ENCODE data around the gene KLK1. TPM values are rescaled to one million over a fixed set of nuclear protein-coding genes. Genes with fewer than 3 reads are reported as not detected.

KLK1 gene
- total RNA-seq, 2 donors from 2014 or later: 104 to 130 TPM

DNA sequence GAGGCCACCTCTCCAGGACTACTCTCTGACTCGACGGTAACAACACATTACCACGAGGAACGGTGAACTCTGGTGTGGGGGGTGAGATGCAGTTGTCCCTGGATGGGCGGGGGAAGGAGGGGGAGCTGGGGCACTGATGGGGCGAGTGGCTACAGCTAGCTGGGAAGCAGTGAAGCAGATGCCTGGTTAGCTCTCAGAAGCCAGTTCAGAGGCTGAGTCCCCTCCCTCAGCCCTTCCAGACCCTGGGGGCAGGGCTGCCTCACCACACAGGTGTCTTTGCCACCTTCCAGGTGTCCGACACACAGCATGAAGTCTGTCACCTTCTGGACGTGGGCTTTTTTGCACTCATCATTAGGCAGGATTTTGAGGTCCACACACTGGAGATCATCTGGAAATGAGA is 4.0 kb downstream of the KLK1 start:
- Histone ChIP-seq H3K27me3 (no peaks in the 10 kb centered on the region), H3K9me3 (no peaks in the 10 kb centered on the region), H3K36me3 (no peaks in the 10 kb centered on the region), H3K27ac (peak overlapping the region; percentile 52), H3K4me1 (no peaks in the 10 kb centered on the region), H3K4me3 (peak overlapping the region; percentile 19), H3K9ac (ENCODE audit: low read depth in 2 of 2, low read length in 2 of 2) (peak overlapping the region; percentile 58 to 70)
- no peak for DNase-seq
- intact Hi-C loops (cut with DNase I): no loop called here
- TF ChIP-seq, protein P1, sequence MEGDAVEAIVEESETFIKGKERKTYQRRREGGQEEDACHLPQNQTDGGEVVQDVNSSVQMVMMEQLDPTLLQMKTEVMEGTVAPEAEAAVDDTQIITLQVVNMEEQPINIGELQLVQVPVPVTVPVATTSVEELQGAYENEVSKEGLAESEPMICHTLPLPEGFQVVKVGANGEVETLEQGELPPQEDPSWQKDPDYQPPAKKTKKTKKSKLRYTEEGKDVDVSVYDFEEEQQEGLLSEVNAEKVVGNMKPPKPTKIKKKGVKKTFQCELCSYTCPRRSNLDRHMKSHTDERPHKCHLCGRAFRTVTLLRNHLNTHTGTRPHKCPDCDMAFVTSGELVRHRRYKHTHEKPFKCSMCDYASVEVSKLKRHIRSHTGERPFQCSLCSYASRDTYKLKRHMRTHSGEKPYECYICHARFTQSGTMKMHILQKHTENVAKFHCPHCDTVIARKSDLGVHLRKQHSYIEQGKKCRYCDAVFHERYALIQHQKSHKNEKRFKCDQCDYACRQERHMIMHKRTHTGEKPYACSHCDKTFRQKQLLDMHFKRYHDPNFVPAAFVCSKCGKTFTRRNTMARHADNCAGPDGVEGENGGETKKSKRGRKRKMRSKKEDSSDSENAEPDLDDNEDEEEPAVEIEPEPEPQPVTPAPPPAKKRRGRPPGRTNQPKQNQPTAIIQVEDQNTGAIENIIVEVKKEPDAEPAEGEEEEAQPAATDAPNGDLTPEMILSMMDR (IDR thresholded peaks at IDR 0.05): no peak

DNA sequence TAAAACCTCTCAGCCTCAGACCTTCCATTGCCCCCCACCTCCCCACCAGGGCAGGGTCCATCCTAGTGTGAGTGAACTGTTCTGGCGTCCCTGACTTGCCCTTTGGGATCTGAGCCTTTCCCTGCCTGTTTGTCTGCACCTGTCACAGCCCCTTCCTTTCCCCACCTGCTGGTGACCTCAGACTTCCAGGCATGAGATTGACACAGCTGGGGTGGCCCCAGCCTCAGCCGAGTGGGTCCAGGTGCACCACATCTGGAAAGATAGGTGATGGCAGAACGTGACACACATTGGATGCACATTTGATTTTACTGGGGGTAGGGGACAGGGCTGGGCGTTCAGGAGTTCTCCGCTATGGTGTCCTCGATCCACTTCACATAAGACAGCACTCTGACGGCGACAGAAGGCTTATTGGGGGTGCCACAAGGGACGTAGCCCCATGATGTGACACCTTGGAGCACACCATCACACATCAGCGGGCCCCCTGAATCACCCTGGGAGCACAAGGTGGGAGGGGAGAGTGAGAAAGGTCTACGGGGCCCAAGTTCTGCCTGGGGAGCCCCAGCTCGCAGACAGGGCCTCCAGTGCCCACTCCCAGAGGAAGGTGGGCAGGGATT is 4.6 kb downstream of the KLK1 start:
- intact Hi-C loops (cut with DNase I): no loop called here
- H3K27me3 ChIP-seq: no peaks in the 10 kb centered on the region
- no peak overlapping the region for H3K27ac ChIP-seq
- peak overlapping the region; percentile 37 for H3K4me3 ChIP-seq
- peak overlapping the region in 1 of 2 donors; percentile 70 for H3K9ac ChIP-seq (ENCODE audit: low read depth in 2 of 2, low read length in 2 of 2)
- TF ChIP-seq, protein P1 (IDR thresholded peaks at IDR 0.05): no peak
- no peak for DNase-seq
- no peaks in the 10 kb centered on the region for H3K9me3 ChIP-seq
- no peaks in the 10 kb centered on the region for H3K36me3 ChIP-seq
- H3K4me1 ChIP-seq: no peaks in the 10 kb centered on the region

DNA sequence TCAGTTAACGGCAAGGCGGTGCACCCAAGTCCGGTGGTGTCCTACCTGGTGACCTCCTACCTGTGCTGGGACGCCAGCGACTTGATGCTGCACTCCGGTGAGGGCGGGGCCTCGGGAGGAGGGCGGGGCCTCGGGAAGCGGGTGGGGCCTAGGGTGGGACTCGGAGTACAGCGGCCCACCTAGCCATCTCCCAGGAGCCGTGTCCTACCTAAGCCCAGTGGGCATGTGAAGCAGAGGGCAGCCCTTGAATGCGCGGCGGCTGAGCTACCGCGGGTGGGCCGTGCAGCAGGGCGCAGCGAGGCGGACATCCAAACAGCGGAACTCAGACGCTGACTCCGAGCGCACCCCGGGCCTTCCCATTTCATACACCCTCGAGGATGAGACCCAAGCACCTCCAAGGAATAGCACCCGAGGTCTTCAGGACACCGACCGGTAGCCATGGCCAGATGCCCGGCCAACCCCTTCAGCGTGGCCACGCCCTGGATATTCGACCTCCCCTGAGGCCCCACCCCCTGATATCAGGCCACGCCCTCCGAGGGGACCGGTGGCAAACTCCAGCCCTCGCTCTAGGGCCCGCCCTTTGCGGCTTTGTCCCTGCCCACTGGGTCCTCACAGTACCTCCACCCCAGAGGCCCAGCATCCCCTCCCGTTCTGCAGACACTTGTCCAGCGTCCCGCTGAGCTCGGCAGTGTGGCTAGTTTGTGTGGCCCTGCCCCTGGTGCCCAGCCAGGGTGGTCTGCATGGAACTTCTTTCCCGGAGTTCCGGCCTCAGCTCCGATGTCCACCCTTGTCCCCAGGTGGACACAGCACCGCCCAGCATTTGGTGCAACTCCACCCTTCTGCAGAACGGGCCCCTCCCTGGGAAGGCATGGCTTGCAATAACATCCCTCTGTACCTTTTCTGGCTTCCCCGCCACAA is 5.4 kb downstream of the KLK1 start:
- TF ChIP-seq, protein P1 (IDR thresholded peaks at IDR 0.05): no peak
- no peaks in the 10 kb centered on the region for H3K27me3 ChIP-seq
- H3K4me1 ChIP-seq: no peaks in the 10 kb centered on the region
- peak overlapping the region; percentile 37 for H3K4me3 ChIP-seq
- no peak overlapping the region for H3K27ac ChIP-seq
- H3K9me3 ChIP-seq: no peaks in the 10 kb centered on the region
- intact Hi-C loops (cut with DNase I): no loop called here
- DNase-seq: peak; percentile 93
- H3K36me3 ChIP-seq: no peaks in the 10 kb centered on the region
- peak overlapping the region in 1 of 2 donors; percentile 70 for H3K9ac ChIP-seq (ENCODE audit: low read depth in 2 of 2, low read length in 2 of 2)

DNA sequence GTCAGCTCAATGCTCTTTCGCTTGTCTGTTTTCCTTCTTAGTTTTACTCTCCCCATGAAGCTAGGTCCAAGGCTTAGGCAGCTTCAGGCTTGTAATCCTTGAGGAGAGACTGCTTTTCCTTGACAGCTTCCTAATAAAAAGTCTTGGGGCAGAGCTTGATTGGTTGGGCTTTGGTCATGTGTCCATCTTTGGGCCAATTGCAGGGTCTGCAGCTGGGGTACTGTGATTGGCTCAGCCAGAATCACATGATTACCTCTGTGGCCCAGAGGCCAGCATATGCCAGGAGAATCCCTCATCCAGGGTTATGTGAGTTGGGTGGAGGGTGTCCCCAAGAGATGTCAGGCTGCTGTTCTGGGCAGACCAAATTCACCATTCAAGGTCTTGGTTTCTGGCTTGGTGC is 8.1 kb downstream of the KLK1 start:
- Histone ChIP-seq H3K27me3 (no peaks in the 10 kb centered on the region), H3K36me3 (no peaks in the 10 kb centered on the region)
- intact Hi-C loops (cut with DNase I): no loop called here

DNA sequence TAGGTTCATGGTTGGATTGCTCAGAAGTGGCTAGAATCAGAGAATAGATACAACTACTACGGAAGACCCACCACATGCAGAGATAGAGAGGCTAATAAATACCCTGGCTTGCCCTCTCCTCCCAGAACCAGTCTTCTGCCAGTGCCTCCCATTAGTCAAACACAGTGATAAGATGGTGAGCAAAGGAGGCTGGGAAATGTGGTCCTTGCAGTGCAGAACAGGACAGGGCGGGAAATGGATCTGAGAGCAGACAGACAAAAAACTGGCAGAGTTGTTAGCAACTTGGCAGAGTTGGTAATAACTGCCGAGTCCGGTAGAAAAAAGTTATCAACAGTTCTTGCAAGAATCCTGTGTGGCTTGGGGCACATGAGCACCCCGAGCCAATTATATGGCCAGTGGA is 8.7 kb downstream of the KLK1 start:
- no peaks in the 10 kb centered on the region for H3K27me3 ChIP-seq
- TF ChIP-seq, protein P1 (IDR thresholded peaks at IDR 0.05): no peak
- no peaks in the 10 kb centered on the region for H3K9me3 ChIP-seq
- H3K27ac ChIP-seq: no peak overlapping the region
- no peak overlapping the region for H3K4me3 ChIP-seq
- intact Hi-C loops (cut with DNase I): no loop called here
- H3K4me1 ChIP-seq: no peaks in the 10 kb centered on the region
- H3K36me3 ChIP-seq: no peaks in the 10 kb centered on the region
- no peak overlapping the region for H3K9ac ChIP-seq (ENCODE audit: low read depth in 2 of 2, low read length in 2 of 2)
- no peak for DNase-seq

More for the DNA sequence above, 8.1 kb downstream of the KLK1 start:
- no peak for DNase-seq
- Histone ChIP-seq H3K9ac (ENCODE audit: low read depth in 2 of 2, low read length in 2 of 2) (no peak overlapping the region), H3K9me3 (no peaks in the 10 kb centered on the region), H3K4me3 (no peak overlapping the region), H3K27ac (no peak overlapping the region), H3K4me1 (no peaks in the 10 kb centered on the region)
- TF ChIP-seq, protein P1 (IDR thresholded peaks at IDR 0.05): no peak

Data from colonic mucosa (tissue), 4 donors.